ENCODE data around the gene ESPN.
"Not testable (repeated sequence)": the region's sequence is repeated elsewhere in the genome, so short reads cannot be mapped to it uniquely, and the experiment has no call there.

The ESPN gene

GRCh38 chr1:6448749-6449631, 24.4 kb downstream of the ESPN start:
- peak in 1 of 2 experiments; percentile 28 for DNase-seq

- DNase-seq: no peak
These were observed 25.5 kb downstream of the ESPN start for GRCh38 chr1:6450005-6450450.

- DNase-seq: not testable (repeated sequence)
These were observed 25.9 kb downstream of the ESPN start for GRCh38 chr1:6450486-6450885.

GRCh38 chr1:6450943-6451373, 26.4 kb downstream of the ESPN start:
- DNase-seq: no peak

- not testable (repeated sequence) for DNase-seq
These were observed 29.6 kb downstream of the ESPN start for GRCh38 chr1:6453895-6454855.

- DNase-seq: no peak
These were observed 30.5 kb downstream of the ESPN start for GRCh38 chr1:6454856-6455751.

- not testable (repeated sequence) for DNase-seq
These were observed 31.4 kb downstream of the ESPN start for GRCh38 chr1:6455752-6456520.

GRCh38 chr1:6456800-6457466, 32.4 kb downstream of the ESPN start:
- DNase-seq: no peak

GRCh38 chr1:6459850-6460265, 35.3 kb downstream of the ESPN start:
- DNase-seq: no peak

- no peak for DNase-seq
These were observed 35.9 kb downstream of the ESPN start for GRCh38 chr1:6460301-6461050.

- no peak for DNase-seq
These were observed 36.5 kb downstream of the ESPN start for GRCh38 chr1:6461051-6461530.

GRCh38 chr1:6461538-6462411, 37.2 kb downstream of the ESPN start:
- no peak for DNase-seq

- DNase-seq: no peak
These were observed 38.0 kb downstream of the ESPN start for GRCh38 chr1:6462412-6463119.

- DNase-seq: no peak
These were observed 38.5 kb downstream of the ESPN start for GRCh38 chr1:6463120-6463412.

- no peak for DNase-seq
These were observed 39.9 kb downstream of the ESPN start for GRCh38 chr1:6464514-6464836.

GRCh38 chr1:6464915-6465314, 40.3 kb downstream of the ESPN start:
- DNase-seq: no peak

- no peak for DNase-seq
These were observed 41.0 kb downstream of the ESPN start for GRCh38 chr1:6465461-6466005.

GRCh38 chr1:6466023-6466422, 41.4 kb downstream of the ESPN start, which contains the start of gene TNFRSF25:
Gene TNFRSF25 (minus strand): TSS chr1:6466173. CDS start chr1:6466107, 66 bp downstream.
- DNase-seq: no peak
